ENCODE results near the gene PAXX.

DNA sequence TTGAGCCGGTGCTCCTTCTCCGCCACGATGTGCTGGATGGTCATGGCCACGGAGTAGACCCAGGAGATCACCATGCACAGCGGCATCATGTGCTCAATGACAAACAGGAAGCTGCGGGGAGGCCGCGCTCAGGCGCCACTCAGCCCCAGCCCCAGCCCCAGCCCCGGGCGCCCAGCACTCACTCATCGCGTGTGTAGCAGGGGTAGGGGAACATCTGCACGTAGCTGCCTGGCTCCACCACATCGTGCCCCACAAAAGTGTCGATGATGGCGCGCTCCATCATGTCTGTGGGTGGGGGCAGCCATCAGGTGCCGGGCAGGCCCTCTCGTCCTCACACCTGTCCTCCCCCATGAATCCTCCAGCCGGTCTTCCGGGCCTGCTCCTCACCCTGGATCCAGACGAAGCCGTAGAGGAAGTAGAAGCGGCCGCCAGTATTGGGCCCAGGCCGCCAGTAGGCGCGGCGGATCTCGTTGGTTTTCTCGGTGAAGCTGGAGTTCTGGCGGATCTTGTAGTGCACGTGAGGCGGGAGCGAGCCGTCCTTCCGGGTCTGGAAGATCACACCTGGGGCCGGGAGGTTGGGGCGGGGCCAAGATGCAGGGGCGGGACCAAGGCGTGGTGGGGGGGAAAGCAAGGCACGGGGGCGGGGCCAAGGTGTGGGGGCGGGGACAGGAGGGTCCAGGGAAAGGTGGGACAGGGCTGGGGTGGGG is 25.7 kb downstream of the PAXX start:
- TF ChIP-seq POLR2A (IDR thresholded peaks at IDR 0.05; ENCODE audit: low read length) (no peak), GATA1 (IDR thresholded peaks at IDR 0.05; ENCODE audit: low read depth, low read length) (no peak)
